ENCODE measurements around the gene KCNF1. TPM values are rescaled to one million over a fixed set of nuclear protein-coding genes. Genes with fewer than 3 reads are reported as not detected.
A peak's percentile ranks its signal among the peaks of the same experiment; 100 is the strongest.

Gene KCNF1
- total and polyA plus RNA-seq, 2 of the 8 experiments (the other 6 are each of a cell fraction or from before 2014, with no cell fraction given): 0.48 to 1.5 TPM

- no peak overlapping the region for H4K91ac ChIP-seq (replicated peaks; ENCODE audit: insufficient read length, low read length)
- no peaks in the 10 kb centered on the region for H3K23me2 ChIP-seq (ENCODE audit: low read depth, low read length)
- H2BK20ac ChIP-seq (ENCODE audit: low read length): no peak overlapping the region
- H2BK15ac ChIP-seq (ENCODE audit: low read length): no peak overlapping the region
- no peak overlapping the region for H2BK120ac ChIP-seq (replicated peaks; ENCODE audit: low read depth, low read length)
- no peak overlapping the region for H3K4ac ChIP-seq (replicated peaks; ENCODE audit: insufficient read length, low read depth, low read length)
- no peak overlapping the region for H3K18ac ChIP-seq (ENCODE audit: extremely low read depth, low read length)
- FAIRE-seq (no peak), DNase-seq (ENCODE audit: low read depth in 1 of 2, low spot score in 2 of 2) (no peak)
- no peak overlapping the region for H3K4me3 ChIP-seq (ENCODE audit: extremely low read depth in 1 of 4, insufficient read depth in 2 of 4, low read depth in 3 of 4, low read length in 4 of 4)
- no peaks in the 10 kb centered on the region for H3K79me2 ChIP-seq (ENCODE audit: control insufficient read depth in 1 of 2, insufficient read depth in 2 of 2, low read length in 2 of 2)
- H3K79me1 ChIP-seq (ENCODE audit: low read depth, low read length): no peaks in the 10 kb centered on the region
- H2BK12ac ChIP-seq (ENCODE audit: low read depth, low read length): no peak overlapping the region
- peaks cover 0 to 10% (median 4%) of the 10 kb centered on the region in 4 experiments; a peak in 3 of 7 replicates for H3K4me1 ChIP-seq (replicated peaks in 1 of 4; ENCODE audit: control insufficient read depth in 3 of 4, insufficient read depth in 4 of 4, low read length in 3 of 4)
- H3K23ac ChIP-seq (ENCODE audit: insufficient read length): no peak overlapping the region
- no peak overlapping the region for H4K5ac ChIP-seq (ENCODE audit: insufficient read length, low read depth, low read length)
- H3K27ac ChIP-seq (ENCODE audit: low read depth, low read length): no peak overlapping the region
- H3K9ac ChIP-seq (replicated peaks in 1 of 4; ENCODE audit: extremely low read depth in 1 of 4, low read depth in 3 of 4, low read length in 3 of 4): no peak overlapping the region
- ChIA-PET CTCF (ENCODE audit: partially characterized antibody) (interaction anchor here (0.9 to 13.4 kb wide), 5 partner anchors 14 to 219 kb away, joined by 3 to 234 read pairs (median 6); no protein-coding TSS in a partner anchor), POLR2A (ENCODE audit: partially characterized antibody) (no interaction called here)
- no peak overlapping the region for H2BK5ac ChIP-seq (ENCODE audit: low read depth, low read length)
- peak overlapping the region; percentile 85 for H3K14ac ChIP-seq (ENCODE audit: insufficient read length)
- 90% methylated on average over 8 of the region's 8 CpGs; no CpG with 5 or more reads in 1 of the 2 experiments for WGBS, 2 experiments (ENCODE audit: extremely low coverage in 1 of 2, insufficient coverage in 1 of 2, insufficient read length in 1 of 2, insufficient replicate concordance in 2 of 2, low coverage in 1 of 2, low lambda C conversion rate in 2 of 2, missing lambda C conversion rate in 1 of 2)
- H4K8ac ChIP-seq (ENCODE audit: extremely low read depth, insufficient read depth, low read length): no peak overlapping the region
- no peaks in the 10 kb centered on the region for H3K36me3 ChIP-seq (ENCODE audit: control insufficient read depth in 2 of 4, insufficient read depth in 4 of 4, low read length in 3 of 4)
- H3K4me2 ChIP-seq (ENCODE audit: insufficient read depth in 1 of 2, low read depth in 2 of 2, low read length in 2 of 2): no peak overlapping the region
- H3K9me3 ChIP-seq (ENCODE audit: insufficient read depth in 2 of 2, low read depth in 1 of 2, low read length in 1 of 2): peaks cover 4 to 7% of the 10 kb centered on the region in 2 experiments; a peak in 2 of 4 replicates
- 0 out of 2 replicates have a peak overlapping the region, but pooled peaks have one; percentile 9 for H2AK5ac ChIP-seq (ENCODE audit: low read depth, low read length)
- H4K20me1 ChIP-seq (replicated peaks in 1 of 2; ENCODE audit: control insufficient read depth in 1 of 2, insufficient read depth in 2 of 2, low read length in 2 of 2): peaks cover 0 to 2% of the 10 kb centered on the region in 2 experiments
- no peak overlapping the region for H2AFZ ChIP-seq (ENCODE audit: low read length)
- peaks cover 0 to 3% (median 2%) of the 10 kb centered on the region in 4 experiments; a peak in 3 of 7 replicates for H3K27me3 ChIP-seq (replicated peaks in 1 of 4; ENCODE audit: control insufficient read depth in 3 of 4, extremely low read depth in 1 of 4, insufficient read depth in 3 of 4, low read length in 3 of 4)
- no peak overlapping the region for H3K56ac ChIP-seq (replicated peaks; ENCODE audit: insufficient read length, low read depth, low read length)
- TF ChIP-seq JUN (IDR thresholded peaks at IDR 0.05; ENCODE audit: low read depth, low read length) (no peak), CTBP2 (IDR thresholded peaks at IDR 0.05; ENCODE audit: borderline replicate concordance, insufficient read depth, insufficient read length, low read length) (no peak), RNF2 (IDR thresholded peaks at IDR 0.05; ENCODE audit: borderline replicate concordance, low read depth, low read length, missing control alignments, poor library complexity, severe bottlenecking) (no peak), CREB1 (IDR thresholded peaks at IDR 0.05) (no peak), JUND (IDR thresholded peaks at IDR 0.05; ENCODE audit: low read length) (no peak), SIX5 (IDR thresholded peaks at IDR 0.05; ENCODE audit: low read depth, low read length) (no peak), ATF3 (IDR thresholded peaks at IDR 0.05; ENCODE audit: insufficient read depth, low read depth, low read length) (no peak), CHD1 (IDR thresholded peaks at IDR 0.05; ENCODE audit: low read depth, low read length) (no peak), ASH2L (IDR thresholded peaks at IDR 0.05; ENCODE audit: low read length) (no peak), BCL11A (IDR thresholded peaks at IDR 0.05; ENCODE audit: low read depth in 2 of 2, low read length in 2 of 2) (no peak), SUZ12 (IDR thresholded peaks at IDR 0.05; ENCODE audit: low read length) (no peak), SAP30 (IDR thresholded peaks at IDR 0.05; ENCODE audit: insufficient read depth, insufficient replicate concordance, low read length) (no peak), SIRT6 (IDR thresholded peaks at IDR 0.05; ENCODE audit: low read length) (no peak), GTF2F1 (IDR thresholded peaks at IDR 0.05; ENCODE audit: borderline replicate concordance, low read depth, low read length) (no peak)
Measured at GRCh38 chr2:10905862-10906143, 5.9 kb upstream of the KCNF1 start.
